ENCODE data around the gene AOC1. TPM values are rescaled to one million over a fixed set of nuclear protein-coding genes. Genes with fewer than 3 reads are reported as not detected.

Gene AOC1
- total RNA-seq, 1 experiment from 2014 or later: not detected

- no peak overlapping the region for H3K27ac ChIP-seq (ENCODE audit: low read depth, low read length, poor library complexity, severe bottlenecking)
- POLR2A ChIA-PET (ENCODE audit: low non-redundant PET): no interaction called here
- CTCF ChIA-PET: no interaction called here
- H3K36me3 ChIP-seq (ENCODE audit: insufficient read depth, low read length, poor library complexity, severe bottlenecking): no peaks in the 10 kb centered on the region
- H3K9me3 ChIP-seq (ENCODE audit: low read depth, low read length, poor library complexity, severe bottlenecking): no peaks in the 10 kb centered on the region
- no TSS peak for BruUV-seq (replicated peaks)
- peaks cover 7% of the 10 kb centered on the region for H3K4me1 ChIP-seq (ENCODE audit: insufficient read depth, low read length, poor library complexity, severe bottlenecking)
- intact Hi-C loops (cut with micrococcal nuclease; ENCODE audit: unreplicated experiment): no loop called here
- H3K4me3 ChIP-seq (ENCODE audit: low read depth, low read length, poor library complexity, severe bottlenecking): no peak overlapping the region
- peaks cover 8% of the 10 kb centered on the region for H3K27me3 ChIP-seq (replicated peaks; ENCODE audit: insufficient read depth, low read depth, low read length, poor library complexity)
- TF ChIP-seq EZH2 (IDR thresholded peaks at IDR 0.05; ENCODE audit: borderline replicate concordance, low read depth, low read length, poor library complexity, severe bottlenecking) (no peak), CTCF (conservative IDR thresholded peaks at IDR 0.05; ENCODE audit: low read depth, low read length) (no peak)
- no peak for DNase-seq (ENCODE audit: low spot score)
Measured at GRCh38 chr7:150903606-150904005, 51.3 kb downstream of the AOC1 start.

GRCh38 chr7:150904011-150904909 lies 51.9 kb downstream of the AOC1 start:
- Histone ChIP-seq H3K36me3 (ENCODE audit: insufficient read depth, low read length, poor library complexity, severe bottlenecking) (no peaks in the 10 kb centered on the region), H3K9me3 (ENCODE audit: low read depth, low read length, poor library complexity, severe bottlenecking) (no peaks in the 10 kb centered on the region), H3K4me1 (ENCODE audit: insufficient read depth, low read length, poor library complexity, severe bottlenecking) (peaks cover 7% of the 10 kb centered on the region), H3K4me3 (ENCODE audit: low read depth, low read length, poor library complexity, severe bottlenecking) (no peak overlapping the region), H3K27ac (ENCODE audit: low read depth, low read length, poor library complexity, severe bottlenecking) (no peak overlapping the region), H3K27me3 (replicated peaks; ENCODE audit: insufficient read depth, low read depth, low read length, poor library complexity) (peaks cover 8% of the 10 kb centered on the region)
- intact Hi-C loops (cut with micrococcal nuclease; ENCODE audit: unreplicated experiment): no loop called here
- no peak for DNase-seq (ENCODE audit: low spot score)
- TF ChIP-seq EZH2 (IDR thresholded peaks at IDR 0.05; ENCODE audit: borderline replicate concordance, low read depth, low read length, poor library complexity, severe bottlenecking) (no peak), CTCF (conservative IDR thresholded peaks at IDR 0.05; ENCODE audit: low read depth, low read length) (no peak)
- ChIA-PET POLR2A (ENCODE audit: low non-redundant PET) (no interaction called here), CTCF (no interaction called here)
- no TSS peak for BruUV-seq (replicated peaks)

- TF ChIP-seq EZH2 (IDR thresholded peaks at IDR 0.05; ENCODE audit: borderline replicate concordance, low read depth, low read length, poor library complexity, severe bottlenecking): no peak
- no peak for TF ChIP-seq CTCF (conservative IDR thresholded peaks at IDR 0.05; ENCODE audit: low read depth, low read length)
- ChIA-PET CTCF (interaction anchor here (1.1 kb wide), 1 partner anchor 10 kb away, joined by 3 read pairs; no protein-coding TSS in a partner anchor), POLR2A (ENCODE audit: low non-redundant PET) (no interaction called here)
- Histone ChIP-seq H3K4me1 (ENCODE audit: insufficient read depth, low read length, poor library complexity, severe bottlenecking) (peaks cover 7% of the 10 kb centered on the region), H3K36me3 (ENCODE audit: insufficient read depth, low read length, poor library complexity, severe bottlenecking) (no peaks in the 10 kb centered on the region), H3K9me3 (ENCODE audit: low read depth, low read length, poor library complexity, severe bottlenecking) (no peaks in the 10 kb centered on the region), H3K27ac (ENCODE audit: low read depth, low read length, poor library complexity, severe bottlenecking) (no peak overlapping the region), H3K27me3 (replicated peaks; ENCODE audit: insufficient read depth, low read depth, low read length, poor library complexity) (peaks cover 16% of the 10 kb centered on the region), H3K4me3 (ENCODE audit: low read depth, low read length, poor library complexity, severe bottlenecking) (no peak overlapping the region)
- no TSS peak for BruUV-seq (replicated peaks)
- DNase-seq (ENCODE audit: low spot score): no peak
- intact Hi-C loops (cut with micrococcal nuclease; ENCODE audit: unreplicated experiment): no loop called here
Measured at GRCh38 chr7:150908173-150908572, 55.9 kb downstream of the AOC1 start.

Measured in A673 (cell line).